ENCODE measurements around the gene ZNF491.
"Not testable (repeated sequence)": the region's sequence is repeated elsewhere in the genome, so short reads cannot be mapped to it uniquely, and the experiment has no call there.

ZNF491 gene

DNA sequence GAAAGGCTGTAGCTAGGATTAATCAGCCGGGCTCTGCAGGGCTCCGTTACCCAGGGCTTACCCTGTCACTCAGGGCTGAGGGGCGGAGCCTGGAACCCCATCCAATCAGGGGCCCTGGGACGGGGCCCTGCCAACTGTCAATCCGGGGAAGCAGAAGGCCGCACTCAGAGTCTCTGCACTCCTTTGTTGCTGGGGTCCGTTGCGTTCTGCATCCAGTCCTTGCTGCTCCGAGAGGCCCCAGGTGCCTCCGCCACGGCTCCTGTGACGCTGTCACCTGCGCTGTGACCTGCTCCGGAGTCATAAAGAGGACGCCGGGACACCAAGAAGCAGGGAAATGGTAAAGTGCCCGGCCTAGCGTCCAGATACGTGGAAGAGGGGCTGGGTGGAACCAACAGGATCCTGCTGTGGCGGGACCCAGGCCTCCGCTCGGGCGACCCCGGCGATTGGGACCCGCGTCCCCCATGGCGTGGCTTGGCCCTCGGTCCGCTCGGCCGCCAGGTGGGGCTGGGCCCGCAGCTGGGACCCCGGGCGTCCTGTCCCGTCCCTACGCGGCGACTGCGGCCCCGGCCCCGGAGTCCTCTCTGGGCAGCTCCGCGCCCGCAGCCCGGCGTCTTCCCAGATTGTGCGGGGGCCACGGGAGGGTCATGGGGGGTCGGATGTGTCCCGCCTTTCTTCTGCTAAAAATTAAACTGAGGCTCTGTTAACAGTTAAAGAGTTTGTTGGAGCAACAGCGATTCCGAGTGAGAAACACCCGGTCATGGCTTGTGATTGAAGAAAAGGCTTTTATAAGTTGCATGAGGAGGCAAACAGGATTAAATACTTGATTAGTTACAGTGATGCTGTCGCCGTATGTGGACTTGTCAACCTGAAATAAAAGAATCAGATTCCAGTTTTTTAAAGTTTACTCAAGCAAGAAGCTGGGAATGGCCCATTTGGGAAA, at the start of gene ZNF491:
Gene ZNF491 (plus strand): TSS at position 133 of the 940 bp plus-strand sequence. CDS start 7,431 bp downstream, outside the sequence.
- DNase-seq (ENCODE audit: low spot score) = peak; percentile 66

DNA sequence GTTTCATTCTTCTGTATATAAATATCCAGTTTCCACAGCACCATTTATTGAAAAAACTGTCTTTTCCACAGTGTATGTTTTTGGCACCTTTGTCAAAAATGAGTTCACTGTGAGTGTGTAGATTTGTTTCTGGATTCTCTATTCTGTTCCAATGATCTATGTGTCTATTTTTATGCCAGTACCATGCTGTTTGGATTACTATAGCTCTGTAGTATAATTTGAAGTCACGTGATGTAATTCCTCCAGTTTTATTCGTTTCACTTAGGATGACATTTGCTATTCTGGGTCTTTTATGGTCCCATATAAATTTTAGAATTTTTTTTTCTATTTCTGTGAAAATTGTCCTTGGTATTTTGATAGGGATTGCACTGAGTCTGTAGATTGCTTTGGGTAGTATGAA, 48.6 kb upstream of the ZNF491 start:
- no peak for DNase-seq (ENCODE audit: low spot score)

DNA sequence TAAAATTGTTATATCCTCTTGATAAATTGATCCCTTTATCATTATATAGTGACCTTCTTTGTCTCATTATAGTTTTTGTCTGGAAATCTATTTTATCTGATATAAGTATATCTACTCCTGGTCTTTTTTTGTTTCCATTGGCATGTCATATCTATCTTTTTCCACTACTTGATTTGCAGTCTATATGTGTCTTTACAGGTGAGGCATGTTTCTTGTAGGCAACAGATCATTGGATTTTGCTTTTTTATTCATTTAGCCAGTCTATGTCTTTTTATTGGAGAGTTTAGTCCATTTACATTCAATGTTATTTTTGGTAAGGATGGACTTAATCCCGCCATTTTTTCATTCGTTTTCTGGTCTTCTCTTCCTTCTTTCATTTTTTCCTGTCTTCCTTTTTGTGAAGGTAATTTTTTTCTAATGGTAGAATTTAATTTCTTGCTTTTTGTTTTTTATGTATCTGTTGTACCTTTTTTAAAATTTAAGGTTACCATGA, 46.0 kb upstream of the ZNF491 start:
- no peak for DNase-seq (ENCODE audit: low spot score)

DNA sequence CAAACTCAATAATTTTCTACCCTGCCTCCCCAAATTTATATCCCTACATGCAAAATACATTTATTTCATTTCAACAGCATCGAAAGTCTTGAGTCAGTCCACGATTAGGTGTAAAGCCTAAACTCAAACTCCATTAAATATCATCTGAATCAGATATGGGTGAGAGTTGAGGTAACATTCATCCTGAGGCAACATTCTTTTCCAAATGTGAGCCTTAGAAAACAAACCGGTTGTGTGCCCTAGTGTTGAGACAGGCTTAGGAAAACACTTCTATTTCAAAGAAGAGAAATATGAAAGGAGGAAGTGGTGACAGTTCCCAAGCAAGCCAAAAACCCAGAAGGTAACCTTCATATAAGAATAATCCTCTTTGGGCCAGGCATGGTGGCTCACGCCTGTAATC, 43.7 kb upstream of the ZNF491 start:
- no peak for DNase-seq (ENCODE audit: low spot score)

DNA sequence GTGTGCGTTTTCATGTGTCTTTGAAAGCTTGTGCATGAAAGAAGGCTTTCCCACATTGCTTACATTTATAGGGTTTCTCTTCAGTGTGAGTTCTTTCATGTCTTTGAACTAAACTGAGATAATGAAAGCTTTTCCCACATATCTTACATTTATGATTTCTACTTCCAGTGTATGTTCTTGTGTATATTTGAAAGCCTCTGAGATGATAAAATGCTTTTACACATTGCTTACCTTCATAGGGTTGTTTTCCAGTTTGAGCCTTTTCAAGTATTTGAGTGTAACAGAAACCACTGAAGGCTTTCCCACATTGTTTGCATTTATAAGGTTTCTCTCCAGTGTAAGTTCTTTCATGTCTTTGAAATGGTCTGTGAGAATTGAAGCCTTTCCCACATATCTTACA, 41.4 kb upstream of the ZNF491 start:
- no peak for DNase-seq (ENCODE audit: low spot score)

DNA sequence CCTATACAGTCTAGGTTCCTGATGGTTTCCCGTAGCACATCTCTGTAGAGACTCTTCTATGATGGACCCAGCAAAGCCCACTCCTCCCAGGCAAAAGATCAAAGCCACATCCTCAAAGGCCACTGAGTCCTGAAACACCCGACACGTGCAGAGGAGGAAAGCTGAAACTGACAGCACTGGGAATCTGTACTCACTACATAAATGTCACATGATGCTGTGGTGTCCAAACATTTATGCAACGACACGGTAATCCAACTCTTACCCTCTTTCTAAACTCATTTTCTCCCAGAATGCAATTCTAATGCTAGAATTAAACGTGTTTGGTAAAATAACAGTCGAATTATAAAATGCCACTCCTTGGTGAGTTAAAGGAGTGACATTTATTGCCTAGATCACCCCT, 38.5 kb upstream of the ZNF491 start:
- DNase-seq (ENCODE audit: low spot score) = no peak

DNA sequence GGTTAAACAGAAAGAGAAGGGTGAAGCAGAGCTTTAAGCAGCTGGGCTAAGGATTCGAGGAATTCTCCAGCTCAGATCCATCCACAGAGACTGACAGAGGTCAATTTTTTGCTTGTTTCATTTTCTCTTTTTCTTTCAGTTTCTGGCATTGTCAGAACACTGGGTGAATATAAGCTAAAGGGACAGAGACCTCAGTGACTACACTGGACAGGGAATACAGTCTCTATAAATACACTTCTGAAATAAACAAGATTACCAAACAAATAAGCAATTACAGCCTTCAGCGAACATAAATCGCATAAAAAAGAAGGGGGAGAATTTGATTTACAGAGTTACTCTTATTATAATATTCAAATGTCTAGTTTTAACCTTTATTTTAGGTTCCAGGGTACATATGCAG, 35.2 kb upstream of the ZNF491 start:
- DNase-seq (ENCODE audit: low spot score) = no peak

DNA sequence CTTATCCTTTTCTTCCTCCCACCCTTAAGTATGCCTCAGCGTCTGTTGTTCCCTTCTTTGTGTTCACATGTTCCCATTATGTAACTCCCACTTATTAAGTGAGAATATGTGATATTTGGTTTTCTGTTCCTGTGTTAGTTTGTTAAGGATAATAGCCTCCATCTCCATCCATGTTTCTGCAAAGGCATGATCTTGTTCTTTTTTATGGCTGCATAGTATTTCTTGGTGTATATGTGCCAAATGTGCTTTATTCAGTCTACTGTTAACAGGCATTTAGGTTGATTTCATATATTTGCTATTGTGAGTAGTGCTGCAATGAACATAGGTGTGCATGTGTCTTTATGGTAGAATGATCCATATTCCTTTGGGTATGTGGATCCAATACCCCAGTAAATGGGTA, 34.7 kb upstream of the ZNF491 start:
- DNase-seq (ENCODE audit: low spot score) = no peak

DNA sequence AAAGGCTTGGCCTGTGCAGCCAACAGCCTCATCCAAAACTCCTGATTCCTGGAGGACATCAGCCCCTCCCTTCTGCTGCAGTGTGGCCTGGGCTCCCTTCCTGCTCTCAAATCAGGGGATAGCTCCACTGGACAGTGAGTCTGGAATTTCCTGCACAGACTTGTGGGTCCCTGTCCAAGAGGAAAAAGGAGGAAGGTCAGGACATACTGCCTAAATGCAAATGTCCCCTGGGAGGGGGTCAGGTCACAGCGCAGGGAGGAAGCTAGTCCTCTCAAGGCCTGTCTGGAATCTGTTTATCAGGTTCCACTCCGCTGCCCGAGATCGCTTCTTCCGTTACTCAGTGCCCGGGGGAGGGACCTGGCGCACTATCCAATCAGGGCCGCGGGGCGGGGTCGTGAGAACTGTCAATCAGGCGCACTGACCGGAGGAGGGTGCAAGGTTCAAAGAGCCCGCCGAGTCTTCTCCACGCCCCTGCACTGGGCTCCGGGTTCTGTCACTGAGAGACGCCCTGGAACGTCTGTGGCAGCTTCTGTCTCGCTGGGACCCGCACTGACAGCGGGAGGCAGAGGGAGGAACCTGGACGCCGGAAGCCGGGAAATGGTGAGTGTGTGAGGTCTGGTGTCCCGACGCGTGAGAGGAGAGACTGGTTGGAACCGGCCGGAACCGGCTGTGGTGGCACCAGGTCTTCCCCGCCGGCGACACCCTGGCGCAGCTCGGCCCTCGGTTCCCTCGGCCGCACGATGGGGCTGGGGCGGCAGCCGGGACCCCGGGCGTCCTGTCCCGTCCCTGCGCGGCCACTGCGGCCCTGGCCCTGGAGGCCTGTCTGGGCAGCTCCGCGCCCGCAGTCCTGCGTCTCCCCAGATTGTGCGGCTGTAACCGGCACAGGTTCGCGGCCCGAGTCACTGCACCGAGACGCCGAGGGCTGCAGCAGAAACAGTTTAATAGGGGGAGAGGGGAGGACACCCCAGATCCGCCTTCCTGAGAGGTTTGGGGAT, 31.4 kb upstream of the ZNF491 start, which contains the start of gene ZNF441:
Gene ZNF441 (plus strand): TSS at position 404 of the 995 bp plus-strand sequence. CDS start 194 bp downstream, at position 598.
- peak; percentile 87 for DNase-seq (ENCODE audit: low spot score)

DNA sequence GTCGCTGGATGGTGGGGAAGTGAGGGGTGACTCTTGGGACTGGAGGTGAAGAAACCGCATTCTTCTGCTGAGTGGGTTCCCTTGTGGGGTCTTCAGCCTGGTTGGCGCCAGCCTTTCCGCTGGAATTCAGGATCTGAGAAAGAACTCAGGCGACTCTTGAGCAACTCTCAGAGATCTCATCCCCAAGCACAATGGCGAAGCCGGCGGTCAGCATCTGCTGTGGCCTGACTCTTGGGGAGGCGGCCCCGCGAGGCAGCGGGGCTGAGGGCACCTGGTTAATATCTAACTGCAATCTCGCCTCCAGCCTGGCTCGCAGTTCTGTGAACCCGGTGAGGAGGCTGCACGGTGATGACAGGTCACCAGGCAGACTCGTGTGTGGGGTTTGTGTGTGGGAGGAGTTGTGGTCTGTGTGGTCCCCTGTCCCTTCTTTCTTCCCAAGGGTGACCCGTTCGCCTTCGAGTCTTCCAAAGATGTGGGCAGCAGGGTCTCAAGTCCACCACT, 30.6 kb upstream of the ZNF491 start:
- DNase-seq (ENCODE audit: low spot score) = no peak

DNA sequence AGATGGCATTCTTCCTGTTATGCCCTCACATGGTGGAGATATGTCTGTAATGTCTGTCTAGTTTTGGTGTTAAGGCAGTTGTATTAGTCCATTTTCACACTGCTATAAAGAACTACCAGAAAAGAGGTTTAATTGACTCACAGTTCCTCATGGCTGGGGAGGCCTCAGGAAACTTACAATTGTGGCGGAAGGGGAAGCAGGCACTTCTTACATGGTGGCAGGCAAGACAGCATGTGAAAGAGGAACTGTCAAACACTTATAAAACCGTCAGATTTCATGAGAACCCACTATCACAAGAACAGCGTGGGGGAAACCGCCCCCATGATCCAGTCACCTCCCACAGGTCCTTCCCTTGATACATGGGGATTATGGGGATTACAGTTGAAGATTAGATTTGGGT, 28.3 kb upstream of the ZNF491 start:
- no peak for DNase-seq (ENCODE audit: low spot score)

DNA sequence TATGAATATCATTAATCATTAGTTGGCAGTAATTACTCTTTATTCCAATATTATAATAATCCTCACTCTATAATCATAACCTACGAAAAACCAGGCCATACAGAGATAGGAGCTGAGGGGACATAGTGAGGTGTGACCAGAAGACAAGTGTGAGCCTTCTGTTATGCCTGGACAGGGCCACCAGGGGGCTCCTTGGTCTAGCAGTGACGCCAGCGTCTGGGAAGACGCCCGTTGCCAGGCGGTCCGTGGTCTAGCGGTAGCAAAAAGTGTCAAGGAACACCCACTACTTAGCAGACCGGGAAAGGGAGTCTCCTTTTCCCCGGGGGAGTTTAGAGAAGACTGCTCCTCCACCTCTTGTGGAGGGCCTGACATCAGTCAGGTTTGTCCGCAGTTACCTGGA, 26.8 kb upstream of the ZNF491 start:
- DNase-seq (ENCODE audit: low spot score) = not testable (repeated sequence)

DNA sequence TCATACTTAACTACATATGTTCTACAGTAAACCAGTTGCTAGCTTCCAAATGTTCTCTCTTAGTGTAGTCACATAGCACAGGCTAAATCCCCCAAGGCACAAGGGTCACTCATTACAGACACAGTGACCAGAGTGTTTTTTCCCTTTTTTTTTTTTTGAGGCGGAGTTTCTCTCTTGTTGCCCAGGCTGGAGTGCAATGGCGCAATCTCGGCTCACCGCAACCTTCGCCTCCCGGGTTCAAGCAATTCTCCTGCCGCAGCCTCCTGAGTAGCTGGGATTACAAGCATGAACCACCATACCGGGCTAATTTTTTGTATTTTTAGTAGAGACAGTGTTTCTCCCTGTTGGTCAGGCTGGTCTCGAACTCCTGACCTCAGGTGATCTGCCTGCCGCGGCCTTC, 21.7 kb upstream of the ZNF491 start:
- not testable (repeated sequence) for DNase-seq (ENCODE audit: low spot score)

DNA sequence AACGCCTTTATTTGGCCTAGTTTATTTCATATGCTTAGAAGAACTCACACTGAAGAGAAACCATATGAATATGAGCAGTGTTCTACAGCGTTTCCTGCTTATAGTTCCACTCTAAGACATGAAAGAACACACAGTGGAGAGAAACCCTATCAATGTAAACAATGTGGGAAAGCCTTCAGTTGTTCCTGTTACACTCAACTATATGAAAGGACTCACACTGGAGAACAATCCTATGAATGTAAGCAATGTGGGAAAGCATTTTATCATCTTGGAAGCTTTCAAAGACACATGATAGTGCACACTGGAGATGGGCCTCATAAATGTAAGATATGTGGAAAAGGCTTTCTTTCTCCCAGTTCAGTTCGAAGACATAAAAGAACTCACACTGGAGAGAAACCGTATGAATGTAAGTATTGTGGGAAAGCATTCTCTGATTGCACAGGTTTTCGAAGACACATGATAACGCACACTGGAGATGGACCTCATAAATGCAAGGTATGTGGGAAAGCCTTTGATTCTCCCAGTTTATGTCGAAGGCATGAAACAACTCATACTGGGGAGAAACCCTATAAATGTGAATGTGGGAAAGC, 17.8 kb upstream of the ZNF491 start:
- DNase-seq (ENCODE audit: low spot score) = no peak

DNA sequence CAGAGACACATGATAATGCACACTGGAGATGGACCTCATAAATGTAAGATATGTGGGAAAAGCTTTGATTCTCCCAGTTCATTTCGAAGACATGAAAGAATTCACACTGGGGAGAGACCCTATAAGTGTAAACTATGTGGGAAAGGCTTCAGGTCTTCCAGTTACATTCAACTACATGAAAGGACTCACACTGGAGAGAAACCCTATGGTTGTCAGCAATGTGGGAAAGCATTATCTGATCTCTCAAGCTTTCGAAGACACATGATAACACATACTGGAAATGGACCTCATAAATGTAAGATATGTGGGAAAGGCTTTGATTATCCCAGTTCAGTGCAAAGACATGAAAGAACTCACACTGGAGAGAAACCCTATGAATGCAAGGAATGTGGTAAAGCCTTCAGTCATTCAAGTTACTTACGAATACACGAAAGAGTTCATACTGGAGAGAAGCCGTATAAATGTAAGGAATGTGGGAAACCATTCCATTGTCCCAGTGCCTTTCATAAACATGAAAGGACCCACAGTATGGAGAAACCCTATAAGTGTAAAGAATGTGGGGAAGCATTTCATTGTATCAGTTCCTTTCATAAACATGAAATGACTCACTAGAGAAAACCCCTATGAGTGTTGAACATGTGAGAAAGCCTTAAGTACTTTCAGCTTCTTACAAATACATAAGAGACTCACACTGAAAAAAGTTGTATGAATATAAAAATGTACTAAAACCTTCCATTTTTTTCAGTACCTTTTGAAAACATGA, 16.8 kb upstream of the ZNF491 start:
- no peak for DNase-seq (ENCODE audit: low spot score)

DNA sequence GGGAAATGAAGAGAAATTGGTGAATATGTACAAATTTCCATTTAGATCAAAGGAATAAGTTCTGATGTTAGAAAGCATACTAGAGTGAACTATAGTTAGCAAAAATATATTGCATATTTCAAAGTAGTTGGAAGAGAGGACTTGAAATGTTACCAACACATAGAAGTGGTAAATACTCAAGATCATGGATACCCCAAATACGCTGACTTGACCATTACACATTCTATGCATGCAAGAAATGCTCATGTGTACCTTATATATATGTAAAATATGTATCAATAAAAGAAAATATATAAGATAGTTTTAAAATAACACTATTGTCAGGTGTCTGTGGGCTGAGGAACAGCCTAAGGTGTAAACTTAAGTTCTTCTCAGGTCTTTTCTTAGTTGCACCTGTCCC, 14.6 kb upstream of the ZNF491 start:
- DNase-seq (ENCODE audit: low spot score) = no peak

DNA sequence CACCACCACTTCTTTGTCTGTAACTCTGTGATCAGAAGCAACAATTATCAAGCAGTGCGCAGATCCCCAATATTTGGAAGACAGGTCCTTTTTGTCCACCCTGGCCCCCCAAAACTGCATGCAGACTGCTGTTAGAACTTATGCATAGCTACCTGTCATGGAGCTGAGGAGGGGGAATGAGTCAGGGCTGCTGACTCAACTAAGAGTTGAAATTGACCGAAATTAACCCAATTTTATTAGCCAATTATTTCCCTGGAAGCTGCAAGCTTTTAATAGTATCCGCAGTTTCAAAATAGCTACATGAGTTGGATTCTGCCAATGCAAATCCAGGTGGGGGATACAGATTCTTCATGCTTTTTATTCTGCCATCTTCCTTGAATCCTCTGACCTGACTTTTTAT, 14.0 kb upstream of the ZNF491 start:
- no peak for DNase-seq (ENCODE audit: low spot score)

DNA sequence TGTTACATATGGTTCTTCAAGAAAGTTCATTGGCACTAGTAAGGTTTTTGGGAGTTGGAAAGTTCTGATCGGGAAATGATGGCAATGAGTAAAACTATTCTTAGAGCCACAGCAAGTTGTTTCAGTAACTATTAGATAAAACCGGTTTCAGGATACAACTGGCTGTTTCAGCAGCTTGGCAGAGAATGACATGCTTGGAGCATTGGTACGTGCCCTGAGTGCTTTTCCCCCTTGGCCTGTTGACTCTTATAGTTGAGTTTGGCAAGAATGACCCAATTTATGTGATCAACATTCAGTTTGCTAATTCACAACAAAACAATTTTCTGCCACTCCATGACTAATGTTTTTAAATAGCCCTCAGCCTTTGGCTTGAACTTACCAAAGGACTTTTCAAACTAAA, 10.8 kb upstream of the ZNF491 start:
- DNase-seq (ENCODE audit: low spot score) = no peak

DNA sequence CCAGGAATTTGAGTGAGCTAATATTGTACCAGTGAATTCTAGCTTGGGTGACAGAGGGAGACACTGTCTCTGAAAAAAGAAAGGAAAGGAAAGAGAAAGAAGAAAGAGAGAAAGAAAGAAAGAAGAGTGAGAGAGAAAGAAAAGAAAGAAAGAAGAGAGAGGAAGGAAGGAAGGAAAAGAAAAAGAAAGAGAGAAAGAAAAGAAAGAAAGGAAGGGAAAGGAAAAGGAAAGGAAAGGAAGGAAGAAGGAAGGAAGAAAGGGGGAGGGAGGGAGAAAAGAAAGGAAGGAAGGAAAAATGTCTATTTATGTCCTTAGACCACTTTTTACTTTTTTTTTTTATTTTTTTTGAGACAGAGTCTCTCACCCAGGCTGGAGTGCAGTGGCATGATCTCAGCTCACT, 5.4 kb upstream of the ZNF491 start:
- DNase-seq (ENCODE audit: low spot score) = no peak

DNA sequence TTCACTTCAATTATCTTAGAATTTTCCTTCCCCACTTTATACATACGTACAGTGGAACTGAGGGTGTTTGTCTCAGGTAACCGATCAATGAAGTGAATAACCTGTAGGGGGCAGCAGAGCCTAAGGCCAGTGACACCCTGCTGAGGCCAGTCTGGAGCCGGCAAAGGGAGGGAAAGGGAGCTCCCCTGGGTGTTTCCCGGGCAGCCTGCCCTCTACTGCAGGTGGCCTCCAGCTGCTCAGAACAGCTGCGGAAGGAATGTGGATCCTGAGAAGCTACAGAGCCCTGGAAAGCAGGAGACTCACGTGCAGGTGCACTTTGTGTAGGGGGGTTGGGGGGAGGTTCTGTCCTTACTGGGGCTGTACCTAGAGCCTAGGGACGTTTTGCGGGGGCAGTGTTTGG, 832 bp upstream of the ZNF491 start:
- DNase-seq (ENCODE audit: low spot score) = peak; percentile 80

All from hematopoietic multipotent progenitor cell treated with erythropoietin and hydrocortisone succinate and interleukin-3 and kit ligand, for 15 days (in vitro differentiated cells).